Measurements from ENCODE around the gene EIF4G1. TPM values are rescaled to one million over a fixed set of nuclear protein-coding genes. Genes with fewer than 3 reads are reported as not detected.

EIF4G1 gene
- total RNA-seq, 1 experiment from 2014 or later, result 798 TPM

DNA sequence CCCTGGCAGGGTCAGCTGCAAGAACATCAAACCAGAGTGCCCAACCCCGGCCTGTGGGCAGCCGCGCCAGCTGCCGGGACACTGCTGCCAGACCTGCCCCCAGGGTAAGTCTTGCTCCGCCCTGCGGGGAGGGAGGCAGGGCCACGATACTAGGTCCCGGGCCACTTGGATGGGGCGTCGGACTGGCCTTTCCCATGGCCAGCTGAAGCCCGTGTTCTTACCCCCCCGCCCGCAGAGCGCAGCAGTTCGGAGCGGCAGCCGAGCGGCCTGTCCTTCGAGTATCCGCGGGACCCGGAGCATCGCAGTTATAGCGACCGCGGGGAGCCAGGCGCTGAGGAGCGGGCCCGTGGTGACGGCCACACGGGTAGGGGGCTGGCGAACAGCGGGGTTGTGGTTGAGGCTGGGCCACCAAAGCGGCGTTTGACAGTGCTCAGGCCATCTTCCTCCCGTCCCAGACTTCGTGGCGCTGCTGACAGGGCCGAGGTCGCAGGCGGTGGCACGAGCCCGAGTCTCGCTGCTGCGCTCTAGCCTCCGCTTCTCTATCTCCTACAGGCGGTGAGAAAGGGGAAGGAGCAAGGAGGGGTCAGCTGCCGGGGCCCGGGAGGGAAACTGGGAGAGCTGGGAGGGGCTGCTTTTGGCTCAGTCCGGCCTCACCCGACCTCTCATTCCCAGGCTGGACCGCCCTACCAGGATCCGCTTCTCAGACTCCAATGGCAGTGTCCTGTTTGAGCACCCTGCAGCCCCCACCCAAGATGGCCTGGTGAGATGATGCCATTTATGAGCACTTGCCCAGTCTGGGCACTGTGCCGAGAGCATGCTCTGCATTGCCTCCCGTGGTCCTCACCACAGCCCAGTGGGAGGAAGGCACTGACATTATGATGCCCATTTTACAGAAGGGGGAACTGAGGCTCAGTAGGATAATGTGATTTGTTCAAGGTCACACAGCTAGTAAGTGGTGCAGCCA lies 67.1 kb downstream of the EIF4G1 start:
- H3K4me3 ChIP-seq (ENCODE audit: low read depth in 2 of 2, low read length in 2 of 2), result no peak overlapping the region
- no peaks in the 10 kb centered on the region for H3K9me3 ChIP-seq (ENCODE audit: control insufficient read depth, insufficient read depth, low read depth, low read length)
- POLR2A ChIA-PET, result no interaction called here
- TF ChIP-seq POLR2AphosphoS5 (IDR thresholded peaks at IDR 0.05; ENCODE audit: low read depth, low read length), result no peak
- no peak for TF ChIP-seq TCF7L2 (IDR thresholded peaks at IDR 0.05; ENCODE audit: low read depth, low read length)
- TF ChIP-seq, protein P1, sequence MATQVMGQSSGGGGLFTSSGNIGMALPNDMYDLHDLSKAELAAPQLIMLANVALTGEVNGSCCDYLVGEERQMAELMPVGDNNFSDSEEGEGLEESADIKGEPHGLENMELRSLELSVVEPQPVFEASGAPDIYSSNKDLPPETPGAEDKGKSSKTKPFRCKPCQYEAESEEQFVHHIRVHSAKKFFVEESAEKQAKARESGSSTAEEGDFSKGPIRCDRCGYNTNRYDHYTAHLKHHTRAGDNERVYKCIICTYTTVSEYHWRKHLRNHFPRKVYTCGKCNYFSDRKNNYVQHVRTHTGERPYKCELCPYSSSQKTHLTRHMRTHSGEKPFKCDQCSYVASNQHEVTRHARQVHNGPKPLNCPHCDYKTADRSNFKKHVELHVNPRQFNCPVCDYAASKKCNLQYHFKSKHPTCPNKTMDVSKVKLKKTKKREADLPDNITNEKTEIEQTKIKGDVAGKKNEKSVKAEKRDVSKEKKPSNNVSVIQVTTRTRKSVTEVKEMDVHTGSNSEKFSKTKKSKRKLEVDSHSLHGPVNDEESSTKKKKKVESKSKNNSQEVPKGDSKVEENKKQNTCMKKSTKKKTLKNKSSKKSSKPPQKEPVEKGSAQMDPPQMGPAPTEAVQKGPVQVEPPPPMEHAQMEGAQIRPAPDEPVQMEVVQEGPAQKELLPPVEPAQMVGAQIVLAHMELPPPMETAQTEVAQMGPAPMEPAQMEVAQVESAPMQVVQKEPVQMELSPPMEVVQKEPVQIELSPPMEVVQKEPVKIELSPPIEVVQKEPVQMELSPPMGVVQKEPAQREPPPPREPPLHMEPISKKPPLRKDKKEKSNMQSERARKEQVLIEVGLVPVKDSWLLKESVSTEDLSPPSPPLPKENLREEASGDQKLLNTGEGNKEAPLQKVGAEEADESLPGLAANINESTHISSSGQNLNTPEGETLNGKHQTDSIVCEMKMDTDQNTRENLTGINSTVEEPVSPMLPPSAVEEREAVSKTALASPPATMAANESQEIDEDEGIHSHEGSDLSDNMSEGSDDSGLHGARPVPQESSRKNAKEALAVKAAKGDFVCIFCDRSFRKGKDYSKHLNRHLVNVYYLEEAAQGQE (IDR thresholded peaks at IDR 0.05; ENCODE audit: insufficient read depth in 1 of 2, low read depth in 2 of 2, low read length in 1 of 2), result no peak
- TF ChIP-seq, protein P2, sequence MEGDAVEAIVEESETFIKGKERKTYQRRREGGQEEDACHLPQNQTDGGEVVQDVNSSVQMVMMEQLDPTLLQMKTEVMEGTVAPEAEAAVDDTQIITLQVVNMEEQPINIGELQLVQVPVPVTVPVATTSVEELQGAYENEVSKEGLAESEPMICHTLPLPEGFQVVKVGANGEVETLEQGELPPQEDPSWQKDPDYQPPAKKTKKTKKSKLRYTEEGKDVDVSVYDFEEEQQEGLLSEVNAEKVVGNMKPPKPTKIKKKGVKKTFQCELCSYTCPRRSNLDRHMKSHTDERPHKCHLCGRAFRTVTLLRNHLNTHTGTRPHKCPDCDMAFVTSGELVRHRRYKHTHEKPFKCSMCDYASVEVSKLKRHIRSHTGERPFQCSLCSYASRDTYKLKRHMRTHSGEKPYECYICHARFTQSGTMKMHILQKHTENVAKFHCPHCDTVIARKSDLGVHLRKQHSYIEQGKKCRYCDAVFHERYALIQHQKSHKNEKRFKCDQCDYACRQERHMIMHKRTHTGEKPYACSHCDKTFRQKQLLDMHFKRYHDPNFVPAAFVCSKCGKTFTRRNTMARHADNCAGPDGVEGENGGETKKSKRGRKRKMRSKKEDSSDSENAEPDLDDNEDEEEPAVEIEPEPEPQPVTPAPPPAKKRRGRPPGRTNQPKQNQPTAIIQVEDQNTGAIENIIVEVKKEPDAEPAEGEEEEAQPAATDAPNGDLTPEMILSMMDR (IDR thresholded peaks at IDR 0.05), result no peak
- TF ChIP-seq SIN3A (IDR thresholded peaks at IDR 0.05; ENCODE audit: borderline replicate concordance, insufficient read depth, low read depth, low read length), result no peak
- no TSS peak for BruUV-seq (replicated peaks)
- no peak overlapping the region for H3K27ac ChIP-seq (ENCODE audit: low read length)
- intact Hi-C loops (cut with micrococcal nuclease; ENCODE audit: unreplicated experiment) (no loop called here), in situ Hi-C loops (cut with HindIII; ENCODE audit: low pct_unique_long_range_greater_than_20kb, low sequenced_read_pairs) (no loop called here)
- H3K4me1 ChIP-seq (ENCODE audit: control insufficient read depth, insufficient read depth, low read length), result no peaks in the 10 kb centered on the region
- peaks cover 8% of the 10 kb centered on the region; the same call in 1 of the 2 replicates for H3K27me3 ChIP-seq (ENCODE audit: control insufficient read depth, insufficient read depth, low read length)
- DNase-seq (ENCODE audit: low read depth, low spot score) (no peak), ATAC-seq (no peak)
- no peaks in the 10 kb centered on the region for H3K36me3 ChIP-seq (ENCODE audit: control insufficient read depth, insufficient read depth, low read length)
- CTCF ChIA-PET, result interaction anchor here (0.8 kb wide), 1 partner anchor 10 kb away, joined by 3 read pairs; no protein-coding TSS in a partner anchor

DNA sequence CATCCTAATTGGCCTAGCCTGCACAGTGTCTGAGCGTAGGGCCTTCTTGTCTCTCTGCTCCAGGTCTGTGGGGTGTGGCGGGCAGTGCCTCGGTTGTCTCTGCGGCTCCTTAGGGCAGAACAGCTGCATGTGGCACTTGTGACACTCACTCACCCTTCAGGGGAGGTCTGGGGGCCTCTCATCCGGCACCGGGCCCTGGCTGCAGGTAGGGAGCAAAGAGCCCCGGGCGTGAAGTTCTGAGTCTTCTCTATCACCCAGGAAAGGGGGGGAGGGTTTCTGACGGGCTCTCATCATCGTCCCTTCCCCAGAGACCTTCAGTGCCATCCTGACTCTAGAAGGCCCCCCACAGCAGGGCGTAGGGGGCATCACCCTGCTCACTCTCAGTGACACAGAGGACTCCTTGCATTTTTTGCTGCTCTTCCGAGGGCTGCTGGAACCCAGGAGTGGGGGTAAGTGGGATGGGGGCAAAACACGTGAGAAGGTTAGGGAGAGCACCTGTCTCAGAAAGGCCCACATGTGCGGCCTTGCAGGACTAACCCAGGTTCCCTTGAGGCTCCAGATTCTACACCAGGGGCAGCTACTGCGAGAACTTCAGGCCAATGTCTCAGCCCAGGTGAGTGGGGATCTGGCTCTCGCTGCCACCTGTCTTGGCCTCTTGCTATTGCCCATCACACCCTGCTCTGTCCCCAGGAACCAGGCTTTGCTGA lies 68.1 kb downstream of the EIF4G1 start:
- in situ Hi-C loops (cut with HindIII; ENCODE audit: low pct_unique_long_range_greater_than_20kb, low sequenced_read_pairs), result no loop called here
- ATAC-seq (no peak; the same call in 1 of the 2 replicates), DNase-seq (ENCODE audit: low read depth, low spot score) (no peak)
- H3K27me3 ChIP-seq (ENCODE audit: control insufficient read depth, insufficient read depth, low read length), result peaks cover 8% of the 10 kb centered on the region; the same call in 1 of the 2 replicates
- intact Hi-C loops (cut with micrococcal nuclease; ENCODE audit: unreplicated experiment), result no loop called here
- H3K27ac ChIP-seq (ENCODE audit: low read length), result no peak overlapping the region
- no TSS peak for BruUV-seq (replicated peaks)
- no peaks in the 10 kb centered on the region for H3K9me3 ChIP-seq (ENCODE audit: control insufficient read depth, insufficient read depth, low read depth, low read length)
- ChIA-PET POLR2A (no interaction called here), CTCF (no interaction called here)
- TF ChIP-seq POLR2AphosphoS5 (IDR thresholded peaks at IDR 0.05; ENCODE audit: low read depth, low read length) (no peak), TCF7L2 (IDR thresholded peaks at IDR 0.05; ENCODE audit: low read depth, low read length) (no peak), SIN3A (IDR thresholded peaks at IDR 0.05; ENCODE audit: borderline replicate concordance, insufficient read depth, low read depth, low read length) (no peak)
- TF ChIP-seq, protein P2 (IDR thresholded peaks at IDR 0.05), result no peak
- TF ChIP-seq, protein P1 (IDR thresholded peaks at IDR 0.05; ENCODE audit: insufficient read depth in 1 of 2, low read depth in 2 of 2, low read length in 1 of 2), result no peak
- H3K36me3 ChIP-seq (ENCODE audit: control insufficient read depth, insufficient read depth, low read length), result no peaks in the 10 kb centered on the region
- H3K4me3 ChIP-seq (ENCODE audit: low read depth in 2 of 2, low read length in 2 of 2), result no peak overlapping the region
- no peaks in the 10 kb centered on the region for H3K4me1 ChIP-seq (ENCODE audit: control insufficient read depth, insufficient read depth, low read length)
